Osteocyte (in vitro differentiated cells): Measurements from ENCODE around the gene PTPRN2. TPM values are rescaled to one million over a fixed set of nuclear protein-coding genes. Genes with fewer than 3 reads are reported as not detected.

ENCODE experiments used
- DNase-seq: peaks from one replicate; pipeline ENCODE4 v3.0.0; 2021; ENCODE audit warnings: mixed read lengths; ENCODE audit not compliant: unreplicated experiment; ENCODE audit errors: extremely low spot score
- H3K27ac Mint-ChIP-seq: one replicate; pipeline ENCODE4 v1.8.0; 2021; ENCODE audit warnings: mild to moderate bottlenecking, mixed read lengths; ENCODE audit not compliant: unreplicated experiment
- H3K27me3 Mint-ChIP-seq: one replicate; pipeline ENCODE4 v1.8.0; 2021; ENCODE audit warnings: mixed read lengths; ENCODE audit not compliant: unreplicated experiment
- H3K36me3 Mint-ChIP-seq: one replicate; pipeline ENCODE4 v1.8.0; 2021; ENCODE audit warnings: mixed read lengths; ENCODE audit not compliant: unreplicated experiment
- H3K4me1 Mint-ChIP-seq: one replicate; pipeline ENCODE4 v1.8.0; 2021; ENCODE audit warnings: mixed read lengths; ENCODE audit not compliant: unreplicated experiment
- H3K4me3 Mint-ChIP-seq: one replicate; pipeline ENCODE4 v1.8.0; 2021; ENCODE audit warnings: mild to moderate bottlenecking, moderate library complexity, mixed read lengths; ENCODE audit not compliant: unreplicated experiment
- H3K9me3 Mint-ChIP-seq: one replicate; pipeline ENCODE4 v1.8.0; 2021; ENCODE audit warnings: mixed read lengths; ENCODE audit not compliant: unreplicated experiment
- total RNA-seq: library from RNA; stranded (reverse); gene quantifications from 2 replicates; pipeline ENCODE4 v1.2.1, GENCODE V29; 2021
- TF ChIP-seq, protein P1 (sequence below): fragments of 200-600 bp; sonication (generic); IDR thresholded peaks from 2 replicates; pipeline ENCODE4 v1.5.0; 2021; ENCODE audit warnings: antibody characterized with exemption, mild to moderate bottlenecking, moderate library complexity

PTPRN2 gene
- total RNA-seq, 1 donor from 2014 or later, result 0.59 TPM

DNA sequence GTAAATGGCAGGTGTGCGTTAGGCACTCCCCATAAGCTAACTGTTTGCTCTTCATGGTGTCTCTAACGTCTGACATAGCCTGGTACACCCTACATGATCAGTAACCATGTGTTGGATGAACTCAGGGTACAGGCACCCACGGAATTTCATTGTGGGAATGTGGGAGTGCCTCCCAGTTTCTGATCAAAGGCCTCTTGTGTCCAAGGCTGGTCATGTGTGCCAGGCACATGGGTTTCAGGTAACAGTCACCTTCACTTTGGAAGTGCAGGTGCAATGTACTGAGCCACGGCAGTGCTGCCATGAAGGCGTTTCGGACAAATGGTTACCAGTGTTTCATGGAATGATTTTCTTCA lies 952.5 kb downstream of the PTPRN2 start:
- Mint-ChIP-seq H3K27me3 (no peaks in the 10 kb centered on the region), H3K4me3 (no peak overlapping the region), H3K4me1 (no peaks in the 10 kb centered on the region), H3K27ac (no peak overlapping the region), H3K36me3 (peaks cover under 1% of the 10 kb centered on the region), H3K9me3 (peaks cover 14% of the 10 kb centered on the region)
- DNase-seq, result no peak
- TF ChIP-seq, protein P1, sequence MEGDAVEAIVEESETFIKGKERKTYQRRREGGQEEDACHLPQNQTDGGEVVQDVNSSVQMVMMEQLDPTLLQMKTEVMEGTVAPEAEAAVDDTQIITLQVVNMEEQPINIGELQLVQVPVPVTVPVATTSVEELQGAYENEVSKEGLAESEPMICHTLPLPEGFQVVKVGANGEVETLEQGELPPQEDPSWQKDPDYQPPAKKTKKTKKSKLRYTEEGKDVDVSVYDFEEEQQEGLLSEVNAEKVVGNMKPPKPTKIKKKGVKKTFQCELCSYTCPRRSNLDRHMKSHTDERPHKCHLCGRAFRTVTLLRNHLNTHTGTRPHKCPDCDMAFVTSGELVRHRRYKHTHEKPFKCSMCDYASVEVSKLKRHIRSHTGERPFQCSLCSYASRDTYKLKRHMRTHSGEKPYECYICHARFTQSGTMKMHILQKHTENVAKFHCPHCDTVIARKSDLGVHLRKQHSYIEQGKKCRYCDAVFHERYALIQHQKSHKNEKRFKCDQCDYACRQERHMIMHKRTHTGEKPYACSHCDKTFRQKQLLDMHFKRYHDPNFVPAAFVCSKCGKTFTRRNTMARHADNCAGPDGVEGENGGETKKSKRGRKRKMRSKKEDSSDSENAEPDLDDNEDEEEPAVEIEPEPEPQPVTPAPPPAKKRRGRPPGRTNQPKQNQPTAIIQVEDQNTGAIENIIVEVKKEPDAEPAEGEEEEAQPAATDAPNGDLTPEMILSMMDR, result no peak

DNA sequence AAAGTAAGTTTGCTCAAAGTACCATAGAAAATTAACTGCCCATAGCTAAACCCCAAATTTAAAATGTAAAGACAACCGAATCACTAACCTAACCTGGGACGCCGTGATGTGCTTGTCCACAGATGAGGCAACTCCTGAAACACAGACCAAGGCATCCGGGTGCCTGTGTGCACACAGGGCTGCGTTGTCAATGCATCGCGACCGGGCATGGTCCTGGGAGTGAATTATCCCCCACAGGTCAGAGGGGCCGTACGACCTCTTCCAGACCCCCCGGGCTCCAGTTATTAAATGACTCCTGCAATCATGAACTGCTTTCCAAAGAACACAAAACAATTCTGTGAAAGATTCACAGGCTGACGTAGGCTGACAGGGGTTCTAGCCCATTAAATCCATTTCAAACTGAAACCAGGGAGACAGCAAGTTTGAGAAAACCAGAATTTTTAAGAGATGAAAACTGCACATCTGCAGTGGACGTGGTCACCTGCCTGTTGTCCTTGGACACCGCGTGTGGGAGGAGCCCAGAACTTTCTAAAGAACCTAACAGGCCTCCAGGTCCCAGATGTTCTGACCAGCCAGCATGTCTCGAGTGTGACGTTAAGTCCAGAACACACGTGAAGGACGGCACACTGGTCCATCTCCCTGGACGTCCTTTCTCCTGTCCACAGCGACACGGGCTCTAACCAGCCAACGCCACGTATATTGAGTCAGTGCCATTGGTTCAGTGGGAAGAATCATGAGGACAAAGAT lies 953.0 kb downstream of the PTPRN2 start:
- peaks cover 10% of the 10 kb centered on the region for H3K9me3 Mint-ChIP-seq
- no peaks in the 10 kb centered on the region for H3K27me3 Mint-ChIP-seq
- DNase-seq, result no peak
- H3K27ac Mint-ChIP-seq, result no peak overlapping the region
- H3K4me3 Mint-ChIP-seq, result no peak overlapping the region
- H3K36me3 Mint-ChIP-seq, result no peaks in the 10 kb centered on the region
- TF ChIP-seq, protein P1, result no peak
- no peaks in the 10 kb centered on the region for H3K4me1 Mint-ChIP-seq

DNA sequence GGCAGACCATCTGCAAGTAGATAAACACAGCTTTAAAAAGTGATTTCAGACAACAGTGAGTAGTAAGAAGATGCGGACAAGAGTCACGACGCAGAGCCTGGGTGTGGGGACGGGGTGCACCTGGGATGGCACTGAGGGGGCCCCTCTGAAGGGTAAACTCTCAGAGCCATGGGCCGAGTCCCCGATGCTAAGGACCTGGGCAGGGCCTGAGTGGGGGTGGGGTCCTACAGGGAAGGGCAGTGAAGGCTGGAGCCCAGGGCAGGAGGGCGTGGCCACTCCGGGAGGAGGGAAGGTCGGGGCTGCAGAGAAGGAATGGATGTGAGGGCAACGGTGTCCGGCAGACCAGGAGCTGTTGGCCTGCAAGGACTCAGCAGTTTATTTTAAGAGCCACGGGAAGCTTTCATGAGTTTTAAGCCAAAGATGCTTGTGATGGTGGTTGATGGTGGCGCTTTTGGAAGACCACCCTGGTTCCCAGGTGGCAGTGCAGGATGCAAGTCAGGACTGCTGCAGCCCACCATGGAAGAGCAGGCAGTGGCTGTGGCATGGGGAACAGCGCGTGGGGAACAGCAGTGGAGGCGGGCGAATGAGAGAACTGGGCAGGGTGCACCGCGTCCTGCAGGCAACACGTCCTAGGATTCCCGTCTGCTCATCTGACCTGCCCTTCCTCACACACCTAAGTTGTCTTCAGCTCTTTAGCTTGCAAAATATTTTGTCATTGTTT lies 954.0 kb downstream of the PTPRN2 start:
- Mint-ChIP-seq H3K4me3 (no peak overlapping the region), H3K9me3 (peaks cover 5% of the 10 kb centered on the region), H3K36me3 (no peaks in the 10 kb centered on the region), H3K27ac (no peak overlapping the region), H3K4me1 (no peaks in the 10 kb centered on the region), H3K27me3 (no peaks in the 10 kb centered on the region)
- TF ChIP-seq, protein P1, result no peak
- no peak for DNase-seq

DNA sequence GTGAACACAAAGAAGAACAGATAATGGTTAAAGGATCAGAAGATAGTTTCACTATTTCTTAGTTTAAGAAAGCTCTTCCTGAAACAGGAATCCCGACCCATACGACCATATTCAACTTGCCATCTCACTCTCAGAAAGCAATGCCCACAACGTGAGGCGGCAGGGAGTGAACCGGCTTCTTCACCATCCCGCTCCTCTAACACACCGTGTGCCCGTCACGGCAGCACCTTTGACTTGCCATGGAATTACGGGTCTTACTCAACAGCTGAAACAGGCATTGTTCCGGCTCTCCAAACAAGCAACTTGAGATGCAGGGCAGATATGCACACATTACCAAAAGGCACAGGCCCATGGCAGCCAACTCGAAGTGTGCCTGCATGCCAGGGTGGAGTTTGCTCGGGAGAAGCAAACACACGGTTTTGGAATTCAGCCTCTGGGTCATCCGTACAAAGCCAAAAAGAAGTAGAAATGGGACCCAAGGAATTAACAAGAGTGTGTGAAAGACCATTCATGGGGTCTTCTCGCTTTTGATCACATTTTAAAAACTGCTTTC lies 957.2 kb downstream of the PTPRN2 start:
- H3K27me3 Mint-ChIP-seq, result no peaks in the 10 kb centered on the region
- no peaks in the 10 kb centered on the region for H3K36me3 Mint-ChIP-seq
- H3K27ac Mint-ChIP-seq, result no peak overlapping the region
- no peak overlapping the region for H3K4me3 Mint-ChIP-seq
- no peaks in the 10 kb centered on the region for H3K4me1 Mint-ChIP-seq
- DNase-seq, result no peak
- TF ChIP-seq, protein P1, result no peak
- H3K9me3 Mint-ChIP-seq, result no peaks in the 10 kb centered on the region

DNA sequence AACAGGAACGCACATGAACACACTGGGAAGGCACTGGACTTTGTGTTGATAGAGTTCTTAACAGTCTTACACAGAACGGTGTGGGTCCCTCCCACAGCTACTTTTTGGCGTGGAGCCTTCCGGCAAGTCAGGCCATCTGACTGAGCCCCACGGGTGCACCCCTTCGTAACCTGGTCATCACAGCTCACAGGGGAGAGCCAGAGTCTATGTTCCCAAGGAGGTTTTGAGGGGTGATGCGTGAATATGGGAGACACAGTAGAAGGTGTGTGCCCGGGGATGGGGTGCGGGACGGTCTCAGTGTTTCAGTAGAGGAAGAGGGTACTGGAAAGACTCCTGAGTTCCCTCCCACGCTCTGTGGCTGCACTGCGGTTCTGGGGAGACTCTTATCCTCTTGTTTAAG lies 959.2 kb downstream of the PTPRN2 start:
- Mint-ChIP-seq H3K36me3 (no peaks in the 10 kb centered on the region), H3K9me3 (no peaks in the 10 kb centered on the region), H3K27me3 (no peaks in the 10 kb centered on the region), H3K4me3 (no peak overlapping the region), H3K27ac (no peak overlapping the region), H3K4me1 (no peaks in the 10 kb centered on the region)
- DNase-seq, result no peak
- TF ChIP-seq, protein P1, result no peak
